NCI-H69 (cell line): ENCODE results near the gene COL1A2.

Source experiments
- DNase-seq: peaks from one replicate; lab custom pipeline; 2025; lab: John Stamatoyannopoulos, UW

The COL1A2 gene

DNA sequence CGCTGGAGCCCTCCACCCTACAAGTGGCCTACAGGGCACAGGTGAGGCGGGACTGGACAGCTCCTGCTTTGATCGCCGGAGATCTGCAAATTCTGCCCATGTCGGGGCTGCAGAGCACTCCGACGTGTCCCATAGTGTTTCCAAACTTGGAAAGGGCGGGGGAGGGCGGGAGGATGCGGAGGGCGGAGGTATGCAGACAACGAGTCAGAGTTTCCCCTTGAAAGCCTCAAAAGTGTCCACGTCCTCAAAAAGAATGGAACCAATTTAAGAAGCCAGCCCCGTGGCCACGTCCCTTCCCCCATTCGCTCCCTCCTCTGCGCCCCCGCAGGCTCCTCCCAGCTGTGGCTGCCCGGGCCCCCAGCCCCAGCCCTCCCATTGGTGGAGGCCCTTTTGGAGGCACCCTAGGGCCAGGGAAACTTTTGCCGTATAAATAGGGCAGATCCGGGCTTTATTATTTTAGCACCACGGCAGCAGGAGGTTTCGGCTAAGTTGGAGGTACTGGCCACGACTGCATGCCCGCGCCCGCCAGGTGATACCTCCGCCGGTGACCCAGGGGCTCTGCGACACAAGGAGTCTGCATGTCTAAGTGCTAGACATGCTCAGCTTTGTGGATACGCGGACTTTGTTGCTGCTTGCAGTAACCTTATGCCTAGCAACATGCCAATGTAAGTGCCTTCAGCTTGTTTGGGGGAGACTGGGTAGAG, at the start of gene COL1A2:
Gene COL1A2, plus strand, starts transcription at position 459 of the 704 bp plus-strand sequence. Its CDS starts 137 bp downstream, at position 596.
- DNase-seq, result peak; percentile 79

- peak; percentile 28 for DNase-seq
These were observed 48.8 kb upstream of the COL1A2 start for GRCh38 chr7:94345907-94346306.

DNA sequence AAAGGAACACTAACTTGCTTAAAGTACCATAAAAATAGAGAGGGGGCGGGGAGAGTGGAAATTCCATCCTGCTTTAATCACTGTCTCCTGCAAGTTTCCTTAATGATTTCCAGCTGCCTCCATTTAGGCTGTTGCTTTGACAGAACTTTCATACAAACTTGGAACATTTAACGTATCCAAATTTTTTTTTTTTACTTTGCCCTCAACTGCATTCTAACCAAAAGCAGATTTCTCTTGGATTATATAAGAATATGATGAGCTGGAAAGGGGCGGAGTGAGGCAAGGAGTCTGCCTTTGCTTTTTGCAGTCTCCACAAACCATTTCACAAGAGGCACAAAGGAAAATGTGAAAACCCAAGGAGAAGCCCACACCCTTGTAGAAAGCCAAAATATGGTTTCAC, 46.6 kb upstream of the COL1A2 start:
- DNase-seq, result peak; percentile 20

DNA sequence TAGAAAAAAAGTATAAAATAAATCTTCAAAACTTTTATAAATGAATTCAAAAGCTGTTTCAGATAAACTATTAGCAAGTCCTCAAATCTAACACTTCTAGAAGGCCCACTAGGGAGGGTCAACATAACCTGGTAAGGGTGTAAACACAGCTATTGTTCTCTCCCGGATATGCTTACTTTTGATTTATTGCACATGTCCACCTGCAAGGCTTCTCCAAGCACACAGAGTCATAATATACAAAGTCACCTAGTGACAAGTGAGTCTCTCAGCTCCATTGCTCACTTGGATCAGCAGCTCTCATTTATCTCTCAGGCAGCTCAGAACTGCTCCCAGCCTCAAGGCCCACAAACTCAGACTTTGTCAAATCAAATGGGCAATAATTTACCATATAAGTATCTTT, 44.0 kb upstream of the COL1A2 start:
- peak; percentile 94 for DNase-seq

DNA sequence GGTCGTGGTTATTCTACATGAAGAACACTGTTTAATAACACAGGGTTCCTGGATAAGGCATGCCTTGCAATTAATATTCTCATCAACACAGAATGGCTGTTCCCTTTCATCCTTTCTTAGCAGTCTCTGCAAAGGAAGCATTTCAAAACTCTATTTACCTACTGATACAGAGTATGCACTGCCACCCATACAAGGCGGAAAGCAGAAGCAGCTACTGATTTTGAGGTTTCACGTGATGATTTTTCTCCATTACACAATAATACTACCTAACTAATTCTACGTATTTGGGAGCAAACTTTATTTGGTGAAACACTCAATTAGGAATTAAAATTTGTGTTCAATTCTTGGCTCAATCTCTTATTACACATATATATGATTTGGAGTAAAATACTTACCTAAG, 43.0 kb upstream of the COL1A2 start:
- DNase-seq, result peak; percentile 36

- DNase-seq, result no peak
These were observed 41.8 kb upstream of the COL1A2 start for GRCh38 chr7:94352887-94353286.

- no peak for DNase-seq
These were observed 39.7 kb upstream of the COL1A2 start for GRCh38 chr7:94354953-94355352.

- DNase-seq, result peak; percentile 21
These were observed 39.2 kb upstream of the COL1A2 start for GRCh38 chr7:94355454-94355853.

DNA sequence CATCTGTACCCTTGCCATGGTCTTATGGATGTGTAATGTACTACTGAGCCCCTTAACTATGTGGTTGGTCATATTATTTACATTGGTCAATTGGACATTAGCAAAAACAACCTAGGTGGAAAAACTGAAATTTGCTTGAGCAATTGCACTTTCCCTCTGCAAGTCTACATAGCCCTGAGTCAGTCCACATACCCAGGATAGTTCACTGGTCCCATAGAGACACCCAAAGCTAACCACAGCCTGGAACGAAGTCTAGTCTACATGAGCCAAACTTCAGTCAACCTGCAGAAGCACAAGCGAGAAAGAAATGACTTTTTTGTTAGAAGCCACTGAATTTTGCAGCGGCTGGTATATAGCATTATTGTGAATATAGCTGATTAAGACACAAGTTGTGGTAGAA, 37.6 kb upstream of the COL1A2 start:
- no peak for DNase-seq

- no peak for DNase-seq
These were observed 33.8 kb upstream of the COL1A2 start for GRCh38 chr7:94360926-94361325.

- no peak for DNase-seq
These were observed 32.4 kb upstream of the COL1A2 start for GRCh38 chr7:94362276-94362675.

DNA sequence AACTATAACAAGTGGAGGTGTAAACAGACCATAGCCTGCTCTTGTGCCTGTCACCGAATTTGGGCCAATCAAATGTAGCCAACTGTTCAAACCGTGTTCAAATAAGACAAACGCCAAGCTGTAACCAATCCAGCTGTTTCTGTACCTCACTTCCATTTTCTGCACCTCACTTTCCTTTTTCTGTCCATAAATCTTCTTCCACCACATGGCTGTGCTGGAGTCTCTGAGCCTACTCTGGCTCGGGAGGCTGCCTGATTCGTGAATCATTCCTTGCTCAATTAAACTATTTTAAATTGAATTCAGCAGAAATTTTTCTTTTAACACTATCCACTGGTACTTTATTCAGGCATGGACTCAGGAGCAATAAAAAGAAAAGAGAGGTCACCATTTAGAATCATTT, 29.9 kb upstream of the COL1A2 start:
- no peak for DNase-seq

DNA sequence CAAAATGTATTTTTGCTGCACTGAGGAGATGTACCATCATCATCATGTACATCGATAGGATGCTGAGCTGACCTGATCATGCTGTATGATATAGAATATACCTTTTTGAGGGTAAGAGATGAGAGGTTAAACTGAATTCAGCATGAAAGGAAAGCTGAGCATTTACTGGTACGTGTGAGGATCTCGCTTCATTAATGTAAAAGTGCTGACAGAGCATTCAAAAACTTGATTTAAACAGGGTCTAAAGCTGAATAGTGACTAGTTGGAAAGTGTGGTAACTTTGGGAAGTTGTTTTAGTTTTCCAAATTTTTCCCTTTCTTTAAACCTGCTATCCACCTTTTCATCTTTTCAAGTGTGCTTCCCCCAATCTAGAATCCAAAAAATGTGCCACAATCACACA, 28.5 kb upstream of the COL1A2 start:
- DNase-seq, result no peak

DNA sequence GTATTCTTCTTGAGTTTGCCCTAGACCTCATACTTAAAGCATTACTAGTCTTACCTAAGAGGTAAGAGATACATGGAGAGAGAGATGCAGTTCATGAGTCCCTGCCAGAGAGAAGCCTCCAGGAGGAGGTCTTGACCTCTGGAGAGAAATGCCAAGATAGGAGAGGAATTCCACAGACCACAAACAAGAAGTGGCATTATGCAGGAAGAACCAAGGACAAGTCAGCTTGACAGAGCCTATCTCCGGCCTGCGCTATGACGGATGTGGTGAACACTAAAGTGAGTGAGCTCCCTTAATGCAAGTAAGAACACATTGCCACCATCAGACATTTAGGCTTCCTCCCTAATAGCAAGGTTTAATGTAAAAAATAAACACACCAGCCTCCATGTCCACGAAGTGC, 27.9 kb upstream of the COL1A2 start:
- no peak for DNase-seq

- DNase-seq, result no peak
These were observed 26.7 kb upstream of the COL1A2 start for GRCh38 chr7:94367949-94368348.

GRCh38 chr7:94368371-94368791, 26.3 kb upstream of the COL1A2 start:
- DNase-seq, result peak; percentile 82

DNA sequence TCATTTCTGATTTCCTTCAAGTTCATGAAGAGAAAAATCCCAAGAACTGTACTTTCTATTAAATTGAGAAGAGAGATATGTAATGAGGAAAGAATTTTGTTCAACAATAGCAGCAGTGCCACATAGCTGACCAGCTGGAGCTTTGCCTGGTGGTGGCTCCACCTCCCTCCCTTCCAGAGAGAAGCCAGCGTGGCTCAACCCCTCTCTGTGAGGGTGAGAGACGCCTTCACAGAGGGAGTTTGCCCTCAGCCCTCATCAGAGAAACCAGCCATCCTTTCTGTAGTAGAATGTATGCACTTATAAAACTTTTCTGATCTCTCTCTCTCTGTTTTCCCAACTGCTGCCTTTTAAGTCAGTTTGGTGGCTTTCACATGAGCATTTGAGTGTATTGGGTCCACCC, 20.5 kb upstream of the COL1A2 start:
- DNase-seq, result peak; percentile 74

DNA sequence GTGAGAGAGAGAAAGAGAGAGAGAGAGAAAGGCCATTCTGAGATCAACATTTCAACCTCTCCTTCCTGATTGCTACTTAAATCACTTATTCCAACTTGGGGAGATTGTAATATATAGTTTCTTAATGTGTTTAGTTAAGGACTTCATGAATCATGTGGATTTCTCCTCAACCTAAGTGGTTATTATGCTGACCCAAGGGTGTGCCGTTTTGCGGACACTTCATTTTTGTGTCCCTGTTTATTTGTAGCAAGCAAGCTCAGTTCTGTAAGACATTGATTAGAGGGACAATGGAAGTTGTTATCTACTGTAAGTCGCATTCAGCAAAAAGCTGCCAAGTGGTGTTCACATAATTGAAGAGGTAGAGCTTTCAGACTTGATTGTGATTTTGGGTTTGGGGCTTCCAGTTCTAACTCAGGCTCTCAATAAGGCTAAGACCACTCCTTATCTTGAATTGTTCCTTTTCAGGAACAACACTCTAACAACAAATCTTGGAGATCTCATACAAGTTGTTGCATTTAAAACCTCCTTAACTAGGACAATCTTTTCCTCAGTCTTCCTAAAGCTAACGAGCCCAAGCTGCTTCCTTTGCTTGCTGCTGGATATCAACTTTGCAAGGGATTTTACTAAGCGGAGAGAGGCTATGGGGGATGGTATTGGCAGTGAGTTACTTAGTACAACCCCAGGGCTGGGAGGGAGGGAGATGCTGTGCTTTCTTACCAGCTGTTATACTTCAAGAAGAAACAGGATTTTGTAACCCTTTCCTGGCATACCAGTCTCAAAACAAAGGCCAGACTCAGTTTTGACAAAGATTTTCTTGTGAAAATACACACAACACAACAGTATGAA, 19.8 kb upstream of the COL1A2 start:
- peak; percentile 74 for DNase-seq

GRCh38 chr7:94375691-94376090, 19.0 kb upstream of the COL1A2 start:
- peak; percentile 44 for DNase-seq

DNA sequence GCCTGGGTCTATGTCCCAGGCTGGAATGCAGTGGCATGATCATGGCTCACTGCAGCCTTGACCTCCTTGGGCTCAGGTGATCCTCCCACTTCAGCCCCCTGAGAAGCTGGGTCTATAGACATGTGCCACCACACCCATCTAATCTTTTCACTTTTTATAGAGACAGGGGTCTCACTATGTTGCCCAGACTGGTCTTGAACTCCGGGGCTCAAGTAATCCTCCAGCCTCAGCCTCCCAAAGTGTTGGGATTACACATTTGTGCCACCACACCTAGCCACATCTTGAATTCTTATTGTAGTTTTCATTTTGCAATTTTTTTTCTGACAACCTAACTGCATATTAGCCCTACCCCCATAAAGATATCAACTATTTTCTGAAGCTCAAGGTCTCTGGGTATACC, 18.4 kb upstream of the COL1A2 start:
- no peak for DNase-seq

- no peak for DNase-seq
These were observed 16.3 kb upstream of the COL1A2 start for GRCh38 chr7:94378356-94378755.

- no peak for DNase-seq
These were observed 14.4 kb upstream of the COL1A2 start for GRCh38 chr7:94380264-94380663.

DNA sequence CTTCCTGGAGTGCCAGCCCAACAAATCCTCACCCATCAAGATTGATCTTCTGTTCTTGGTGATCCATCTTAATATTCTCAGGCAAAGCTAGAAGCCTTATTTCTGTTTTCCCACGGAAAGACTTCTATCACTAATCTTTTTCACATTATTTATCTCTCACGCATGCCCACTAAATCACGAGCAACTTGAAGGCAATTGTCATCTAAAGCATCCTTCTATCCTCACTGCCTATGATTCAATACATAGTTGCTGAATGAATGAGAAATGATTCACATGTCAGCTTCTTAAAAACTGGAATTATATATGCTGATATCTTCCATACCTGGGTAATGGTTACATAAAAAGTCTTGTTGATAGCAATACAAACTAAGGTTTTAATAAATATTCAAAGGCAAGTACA, 12.6 kb upstream of the COL1A2 start:
- no peak for DNase-seq
